Left lung (tissue), 14 donors: ENCODE results near the gene ZNF362. TPM values are rescaled to one million over a fixed set of nuclear protein-coding genes. Genes with fewer than 3 reads are reported as not detected.
A peak's percentile ranks its signal among the peaks of the same experiment; 100 is the strongest.

Source experiments
- ATAC-seq: fragments of 200-7000 bp; cut with Tn5 transposase; one replicate; pipeline ENCODE4 v1.9.1; 2020; ENCODE audit warnings: moderate library complexity
- DNase-seq, 4 donors: peaks; one replicate each; pipeline ENCODE4 v3.0.0-alpha.2; 2013 to 2020
- H3K27ac ChIP-seq, 2 donors: fragments of 200-600 bp; sonication (generic) in 1 of 2; one replicate each; pipeline versions ENCODE4 v1.5.0 to v1.8.0; 2020 to 2021
- H3K27me3 ChIP-seq, 2 donors: fragments of 200-600 bp; sonication (generic) in 1 of 2; one replicate each; pipeline versions ENCODE4 v1.5.0 to v1.8.0; 2020 to 2021
- H3K36me3 ChIP-seq, 2 donors: fragments of 200-600 bp; sonication (generic) in 1 of 2; one replicate each; pipeline versions ENCODE4 v1.5.0 to v1.8.0; 2020 to 2021
- H3K4me1 ChIP-seq, 2 donors: fragments of 200-600 bp; one replicate each; pipeline ENCODE4 v1.8.0; 2021
- H3K4me3 ChIP-seq, 2 donors: fragments of 200-600 bp; sonication (generic) in 1 of 2; one replicate each; pipeline versions ENCODE4 v1.5.0 to v1.8.0; 2020 to 2021; ENCODE audit warnings: mild to moderate bottlenecking in 1 of 2
- H3K9me3 ChIP-seq, 2 donors: fragments of 200-600 bp; sonication (generic) in 1 of 2; one replicate each; pipeline versions ENCODE4 v1.5.0 to v1.8.0; 2020 to 2021
- CTCF ChIP-seq, 2 donors: fragments of 200-600 bp; sonication (generic) in 1 of 2; IDR thresholded peaks; one replicate each; pipeline versions ENCODE4 v1.5.0 to v1.8.0; 2021; ENCODE audit warnings: antibody characterized with exemption in 2 of 2
- intact Hi-C, 2 donors: fragments of 100-400 bp; cut with DNase I; formaldehyde crosslinking; loops; one replicate each; pipeline versions ENCODE4 v1.11.2 to v1.14.2; 2022
- long read RNA-seq, 12 donors: library from polyadenylated mRNA in 2 of 12; unstranded in 2 of 12; transcript quantifications; one replicate each; pipeline ENCODE4 v2.0.0 and lab custom pipeline, GENCODE V29; 2019 to 2026
- polyA plus RNA-seq, 6 donors: library from polyadenylated mRNA; unstranded; fragments of 120-200 nt; gene quantifications; one replicate each; pipeline ENCODE4 v1.2.1, GENCODE V29; 2013; ENCODE audit not compliant: insufficient read length in 6 of 6
- total RNA-seq, 2 donors: library from RNA; stranded (reverse); fragmentation: NEBNext Ultra II Directional; extraction: Animal tissue kit (Norgen Biotek cat#: 25700); gene quantifications; one replicate each; pipeline ENCODE4 v1.2.1, GENCODE V29; 2021
- donor health status: DM: no; HTN: yes; CAD: no.
- donor health status: DM: no; HTN: no; CAD: no.

ZNF362 gene
- 10 to 100 TPM; 25.9 to 32.3 TPM for total RNA-seq
- polyA plus RNA-seq, result 10 to 100 TPM; 49.8 to 60.0 (median 54.6) TPM
- long read RNA-seq, donor 1, partial matches to known transcripts, result 110 of 136 reads
- long read RNA-seq, donor 1, other reads (novel, unspliced or antisense), result 16 of 136 reads
- long read RNA-seq, donor 2, transcript ZNF362-202 (2 exons, 495 nt), result major isoform, 5 of 43 reads
- long read RNA-seq, donor 2, partial matches to known transcripts, result 34 of 43 reads
- long read RNA-seq, donor 2, other reads (novel, unspliced or antisense), result 0 of 43 reads
- long read RNA-seq, donor 3, partial matches to known transcripts, result 6 of 16 reads
- long read RNA-seq, donor 3, other reads (novel, unspliced or antisense), result 5 of 16 reads
- long read RNA-seq, donor 4, partial matches to known transcripts, result 1 of 1 reads
- long read RNA-seq, donor 4, other reads (novel, unspliced or antisense), result 0 of 1 reads
- long read RNA-seq, donor 5, partial matches to known transcripts, result 10 of 25 reads
- long read RNA-seq, donor 5, other reads (novel, unspliced or antisense), result 10 of 25 reads
- long read RNA-seq, donor 6, transcript ZNF362-202 (2 exons, 495 nt), result major isoform, 6 of 24 reads
- long read RNA-seq, donor 6, partial matches to known transcripts, result 9 of 24 reads
- long read RNA-seq, donor 6, other reads (novel, unspliced or antisense), result 7 of 24 reads
- long read RNA-seq, donor 7, partial matches to known transcripts, result 0 of 1 reads
- long read RNA-seq, donor 7, other reads (novel, unspliced or antisense), result 0 of 1 reads
- long read RNA-seq, donor 8, partial matches to known transcripts, result 7 of 17 reads
- long read RNA-seq, donor 8, other reads (novel, unspliced or antisense), result 6 of 17 reads
- long read RNA-seq, donor 9, result 0 reads
- long read RNA-seq, donor 10, result 0 reads
- long read RNA-seq, donor 11, partial matches to known transcripts, result 17 of 20 reads
- long read RNA-seq, donor 11, other reads (novel, unspliced or antisense), result 0 of 20 reads
- long read RNA-seq, donor 12, partial matches to known transcripts, result 8 of 9 reads
- long read RNA-seq, donor 12, other reads (novel, unspliced or antisense), result 0 of 9 reads

- no peak for TF ChIP-seq CTCF (IDR thresholded peaks at IDR 0.05)
- peak; percentile 49 to 91 (median 63) for DNase-seq
Measured at GRCh38 chr1:33256471-33257206, at the start of gene ZNF362. Gene ZNF362, plus strand, starts transcription at chr1:33256492. Its CDS starts 14,083 bp downstream, at chr1:33270575.

GRCh38 chr1:33211972-33212371 lies 44.3 kb upstream of the ZNF362 start:
- no peaks in the 10 kb centered on the region for H3K9me3 ChIP-seq
- no peak for TF ChIP-seq CTCF (IDR thresholded peaks at IDR 0.05)
- H3K4me1 ChIP-seq, result no peaks in the 10 kb centered on the region
- no peaks in the 10 kb centered on the region for H3K36me3 ChIP-seq
- no peak for DNase-seq
- intact Hi-C loops, result loop anchor here in 1 of 2 donors (10.0 kb wide), 1 partner anchor 253 kb away; no protein-coding TSS in a partner anchor
- no peak for ATAC-seq
- H3K4me3 ChIP-seq, result no peak overlapping the region
- no peak overlapping the region for H3K27ac ChIP-seq
- H3K27me3 ChIP-seq, result no peaks in the 10 kb centered on the region

More at GRCh38 chr1:33256471-33257206, at the start of gene ZNF362:
- Histone ChIP-seq H3K4me3 (peak within 1 kb of the TSS; percentile 57 to 59), H3K27ac (peak within 1 kb of the TSS; percentile 86 to 93), H3K9me3 (no peaks in the 10 kb centered on the region), H3K27me3 (no peaks in the 10 kb centered on the region), H3K36me3 (no peaks in the 10 kb centered on the region), H3K4me1 (peaks cover 22 to 28% of the 10 kb centered on the region in 2 donors)
- peak; percentile 56 for ATAC-seq
- intact Hi-C loops, result no loop called here

GRCh38 chr1:33219886-33220661 lies 36.2 kb upstream of the ZNF362 start:
- H3K4me3 ChIP-seq, result no peak overlapping the region
- no peak for TF ChIP-seq CTCF (IDR thresholded peaks at IDR 0.05)
- H3K27ac ChIP-seq, result no peak overlapping the region
- intact Hi-C loops, result loop anchor here in 1 of 2 donors (10.0 kb wide), 2 partner anchors 145 to 245 kb away; no protein-coding TSS in a partner anchor
- ATAC-seq, result peak; percentile 28
- H3K36me3 ChIP-seq, result no peaks in the 10 kb centered on the region
- H3K4me1 ChIP-seq, result no peaks in the 10 kb centered on the region
- DNase-seq, result no peak
- H3K27me3 ChIP-seq, result no peaks in the 10 kb centered on the region
- peaks cover 0 to 14% of the 10 kb centered on the region in 2 donors for H3K9me3 ChIP-seq

GRCh38 chr1:33220676-33221384 lies 35.5 kb upstream of the ZNF362 start:
- Histone ChIP-seq H3K4me1 (no peaks in the 10 kb centered on the region), H3K27ac (no peak overlapping the region), H3K36me3 (no peaks in the 10 kb centered on the region), H3K4me3 (no peak overlapping the region), H3K9me3 (peaks cover 0 to 14% of the 10 kb centered on the region in 2 donors), H3K27me3 (no peaks in the 10 kb centered on the region)
- no peak for TF ChIP-seq CTCF (IDR thresholded peaks at IDR 0.05)
- peak; percentile 64 for ATAC-seq
- intact Hi-C loops, result loop anchor here in 1 of 2 donors (10.0 kb wide), 1 partner anchor 144 kb away; no protein-coding TSS in a partner anchor
- DNase-seq, result no peak
